Epithelial cell of esophagus (primary cell): ENCODE results near the gene PCDHGB4.
A peak's percentile ranks its signal among the peaks of the same experiment; 100 is the strongest.
"Not testable (repeated sequence)": the region's sequence is repeated elsewhere in the genome, so short reads cannot be mapped to it uniquely, and the experiment has no call there.

Experiments used
- DNase-seq: peaks from one replicate; pipeline ENCODE4 v3.0.0; 2010; ENCODE audit warnings: low read depth
- H3K4me3 ChIP-seq: 2 replicates; pipeline ENCODE4 v1.5.1; 2011; ENCODE audit warnings: mild to moderate bottlenecking, low read length, control low read depth
- TF ChIP-seq, protein P1 (sequence below): IDR thresholded peaks from 2 replicates; pipeline ENCODE4 v1.5.1; 2011; ENCODE audit warnings: low read depth, mild to moderate bottlenecking, low read length, control low read depth, inconsistent platforms; ENCODE audit not compliant: insufficient read depth; ENCODE audit errors: missing control alignments

PCDHGB4 gene

DNA sequence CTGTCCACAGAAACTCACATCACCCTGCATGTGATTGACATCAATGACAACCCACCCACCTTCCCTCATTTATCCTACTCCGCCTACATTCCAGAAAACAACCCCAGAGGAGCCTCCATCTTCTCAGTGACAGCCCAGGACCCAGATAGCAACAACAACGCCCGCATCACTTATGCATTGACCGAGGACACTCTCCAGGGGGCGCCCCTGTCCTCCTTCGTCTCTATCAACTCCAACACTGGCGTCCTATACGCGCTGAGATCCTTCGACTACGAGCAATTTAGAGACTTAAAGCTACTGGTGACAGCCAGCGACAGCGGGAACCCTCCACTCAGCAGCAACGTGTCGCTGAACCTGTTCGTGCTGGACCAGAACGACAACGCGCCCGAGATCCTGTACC, 42.2 kb upstream of the PCDHGB4 start:
- H3K4me3 ChIP-seq, result no peak overlapping the region
- TF ChIP-seq, protein P1, sequence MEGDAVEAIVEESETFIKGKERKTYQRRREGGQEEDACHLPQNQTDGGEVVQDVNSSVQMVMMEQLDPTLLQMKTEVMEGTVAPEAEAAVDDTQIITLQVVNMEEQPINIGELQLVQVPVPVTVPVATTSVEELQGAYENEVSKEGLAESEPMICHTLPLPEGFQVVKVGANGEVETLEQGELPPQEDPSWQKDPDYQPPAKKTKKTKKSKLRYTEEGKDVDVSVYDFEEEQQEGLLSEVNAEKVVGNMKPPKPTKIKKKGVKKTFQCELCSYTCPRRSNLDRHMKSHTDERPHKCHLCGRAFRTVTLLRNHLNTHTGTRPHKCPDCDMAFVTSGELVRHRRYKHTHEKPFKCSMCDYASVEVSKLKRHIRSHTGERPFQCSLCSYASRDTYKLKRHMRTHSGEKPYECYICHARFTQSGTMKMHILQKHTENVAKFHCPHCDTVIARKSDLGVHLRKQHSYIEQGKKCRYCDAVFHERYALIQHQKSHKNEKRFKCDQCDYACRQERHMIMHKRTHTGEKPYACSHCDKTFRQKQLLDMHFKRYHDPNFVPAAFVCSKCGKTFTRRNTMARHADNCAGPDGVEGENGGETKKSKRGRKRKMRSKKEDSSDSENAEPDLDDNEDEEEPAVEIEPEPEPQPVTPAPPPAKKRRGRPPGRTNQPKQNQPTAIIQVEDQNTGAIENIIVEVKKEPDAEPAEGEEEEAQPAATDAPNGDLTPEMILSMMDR, result no peak
- DNase-seq, result no peak

DNA sequence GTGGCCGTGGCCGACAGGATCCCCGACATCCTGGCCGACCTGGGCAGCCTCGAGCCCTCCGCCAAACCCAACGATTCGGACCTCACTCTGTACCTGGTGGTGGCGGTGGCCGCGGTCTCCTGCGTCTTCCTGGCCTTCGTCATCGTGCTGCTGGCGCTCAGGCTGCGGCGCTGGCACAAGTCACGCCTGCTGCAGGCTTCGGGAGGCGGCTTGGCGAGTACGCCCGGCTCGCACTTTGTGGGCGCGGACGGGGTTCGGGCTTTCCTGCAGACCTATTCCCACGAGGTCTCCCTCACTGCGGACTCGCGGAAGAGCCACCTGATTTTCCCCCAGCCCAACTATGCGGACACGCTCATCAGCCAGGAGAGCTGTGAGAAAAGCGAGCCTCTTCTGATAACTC, 41.5 kb upstream of the PCDHGB4 start:
- DNase-seq, H3K4me3 ChIP-seq: not testable (repeated sequence)

DNA sequence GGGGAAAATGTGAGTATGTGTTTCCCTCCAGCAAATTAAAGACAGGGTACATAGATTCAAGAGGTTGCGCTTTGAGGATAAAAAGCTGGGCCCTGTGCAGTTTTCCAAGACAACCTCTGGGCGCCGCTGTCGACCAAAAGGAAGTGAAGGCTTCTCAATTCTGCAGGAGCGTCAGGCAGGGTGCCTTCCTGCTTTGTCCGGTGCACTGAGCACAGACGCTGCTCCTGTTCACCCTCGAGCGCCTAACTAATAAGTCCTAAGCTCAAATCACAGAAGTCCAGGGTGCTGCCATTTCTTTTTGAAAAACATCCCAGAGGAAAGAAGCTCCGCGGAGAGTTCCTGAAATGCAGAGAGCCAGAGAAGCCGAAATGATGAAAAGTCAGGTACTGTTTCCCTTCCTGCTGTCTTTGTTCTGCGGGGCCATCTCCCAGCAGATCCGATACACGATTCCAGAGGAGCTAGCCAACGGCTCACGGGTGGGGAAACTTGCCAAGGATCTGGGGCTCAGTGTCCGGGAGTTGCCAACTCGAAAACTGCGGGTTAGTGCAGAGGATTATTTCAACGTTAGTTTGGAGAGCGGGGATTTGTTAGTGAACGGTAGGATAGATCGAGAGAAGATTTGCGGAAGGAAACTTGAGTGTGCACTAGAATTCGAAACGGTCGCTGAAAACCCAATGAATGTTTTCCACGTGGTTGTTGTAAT, 37.4 kb upstream of the PCDHGB4 start, which contains the start of gene PCDHGB1:
Gene PCDHGB1 (plus strand): TSS at position 183 of the 703 bp plus-strand sequence. CDS start 162 bp downstream, at position 345.
- peak within 1 kb of the TSS; percentile 15 for H3K4me3 ChIP-seq
- TF ChIP-seq, protein P1, result peak; percentile 42
- peak; percentile 38 for DNase-seq

DNA sequence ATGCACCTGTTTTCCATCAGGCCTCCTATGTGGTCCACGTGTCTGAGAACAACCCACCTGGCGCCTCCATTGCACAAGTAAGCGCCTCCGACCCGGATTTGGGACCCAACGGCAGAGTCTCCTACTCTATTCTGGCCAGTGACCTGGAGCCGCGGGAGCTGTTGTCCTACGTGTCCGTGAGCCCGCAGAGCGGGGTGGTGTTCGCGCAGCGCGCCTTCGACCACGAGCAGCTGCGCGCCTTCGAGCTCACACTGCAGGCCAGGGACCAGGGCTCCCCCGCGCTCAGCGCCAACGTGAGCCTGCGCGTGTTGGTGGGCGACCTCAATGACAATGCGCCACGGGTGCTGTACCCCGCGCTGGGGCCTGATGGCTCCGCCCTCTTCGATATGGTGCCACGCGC, 35.9 kb upstream of the PCDHGB4 start:
- TF ChIP-seq, protein P1, result no peak
- no peak overlapping the region for H3K4me3 ChIP-seq
- no peak for DNase-seq

DNA sequence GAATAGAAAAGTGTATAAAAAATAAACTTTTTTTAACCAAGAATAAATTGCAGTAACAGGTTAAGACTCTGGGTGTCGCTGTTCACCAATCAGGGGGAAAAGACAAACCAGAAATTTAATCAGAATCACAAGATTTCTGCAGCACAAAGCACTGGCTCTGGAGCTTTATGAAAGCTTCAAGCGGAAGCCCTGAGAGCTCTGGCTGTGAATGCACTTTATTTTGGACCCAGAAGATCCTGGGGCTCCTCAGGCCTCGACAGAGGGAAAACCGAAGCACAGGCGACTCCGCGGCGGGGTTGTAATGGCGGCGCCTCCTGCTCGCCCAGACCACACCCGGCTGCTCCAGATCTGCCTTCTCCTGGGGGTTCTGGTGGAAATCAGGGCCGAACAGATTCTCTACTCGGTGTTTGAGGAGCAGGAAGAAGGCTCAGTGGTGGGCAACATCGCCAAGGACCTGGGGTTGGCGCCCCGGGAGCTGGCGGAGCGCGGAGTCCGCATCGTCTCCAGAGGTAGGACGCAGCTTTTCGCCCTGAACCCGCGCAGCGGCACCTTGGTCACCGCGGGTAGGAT, 32.5 kb upstream of the PCDHGB4 start, which contains the start of gene PCDHGA4:
Gene PCDHGA4 (plus strand): TSS at position 122 of the 570 bp plus-strand sequence. CDS start 87 bp downstream, at position 209.
- DNase-seq, result no peak
- TF ChIP-seq, protein P1, result peak; percentile 26
- peak within 1 kb of the TSS; percentile 6 for H3K4me3 ChIP-seq

DNA sequence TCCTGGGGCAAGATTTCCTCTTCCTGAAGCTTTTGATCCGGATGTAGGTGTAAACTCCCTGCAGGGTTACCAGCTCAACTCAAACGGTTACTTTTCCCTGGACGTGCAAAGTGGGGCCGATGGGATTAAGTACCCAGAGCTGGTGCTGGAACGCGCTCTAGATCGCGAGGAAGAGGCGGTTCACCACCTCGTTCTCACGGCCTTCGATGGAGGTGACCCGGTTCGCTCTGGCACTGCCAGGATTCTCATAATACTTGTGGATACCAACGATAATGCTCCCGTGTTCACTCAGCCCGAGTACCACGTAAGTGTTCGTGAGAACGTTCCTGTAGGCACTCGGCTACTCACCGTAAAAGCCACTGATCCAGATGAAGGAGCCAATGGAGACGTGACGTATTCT, 31.9 kb upstream of the PCDHGB4 start:
- H3K4me3 ChIP-seq, result no peak overlapping the region
- DNase-seq, result no peak
- TF ChIP-seq, protein P1, result no peak

DNA sequence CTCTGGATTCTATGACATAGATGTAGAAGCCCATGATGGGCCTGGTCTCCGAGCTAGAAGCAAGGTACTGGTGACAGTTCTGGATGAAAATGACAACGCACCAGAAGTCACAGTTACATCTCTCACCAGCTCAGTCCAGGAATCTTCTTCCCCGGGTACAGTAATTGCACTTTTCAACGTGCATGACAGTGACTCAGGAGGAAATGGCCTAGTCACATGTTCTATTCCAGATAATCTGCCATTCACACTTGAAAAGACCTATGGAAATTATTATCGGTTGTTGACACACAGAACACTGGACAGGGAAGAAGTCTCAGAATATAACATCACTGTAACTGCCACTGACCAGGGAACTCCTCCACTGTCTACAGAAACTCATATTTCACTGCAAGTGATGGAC, 31.4 kb upstream of the PCDHGB4 start:
- DNase-seq, result no peak
- H3K4me3 ChIP-seq, result no peak overlapping the region
- TF ChIP-seq, protein P1, result no peak
